Measurements from ENCODE around the gene RLBP1.

GRCh38 chr15:89215627-89216026 is 5.8 kb downstream of the RLBP1 start:
- TF ChIP-seq POLR2A (IDR thresholded peaks at IDR 0.05) (no peak), CTCF (IDR thresholded peaks at IDR 0.05) (no peak)
